Upper lobe of right lung (tissue), 1 donor: ENCODE results near the gene SSBP1. TPM values are rescaled to one million over a fixed set of nuclear protein-coding genes. Genes with fewer than 3 reads are reported as not detected.

ENCODE experiments used
- ATAC-seq: fragments of 200-7000 bp; cut with Tn5 transposase; one replicate; pipeline ENCODE4 v1.9.1; 2020; ENCODE audit warnings: mild to moderate bottlenecking, moderate library complexity
- DNase-seq: peaks from one replicate; pipeline ENCODE4 v3.0.0-alpha.2; 2020
- H3K27ac ChIP-seq: fragments of 200-600 bp; one replicate; pipeline ENCODE4 v1.8.0; 2022
- H3K27me3 ChIP-seq: fragments of 200-600 bp; one replicate; pipeline ENCODE4 v1.8.0; 2022; ENCODE audit warnings: mild to moderate bottlenecking
- H3K36me3 ChIP-seq: fragments of 200-600 bp; one replicate; pipeline ENCODE4 v1.8.0; 2022
- H3K4me1 ChIP-seq: fragments of 200-600 bp; one replicate; pipeline ENCODE4 v1.8.0; 2022
- H3K4me3 ChIP-seq: fragments of 200-600 bp; one replicate; pipeline ENCODE4 v1.8.0; 2022; ENCODE audit warnings: mild to moderate bottlenecking
- H3K9me3 ChIP-seq: fragments of 200-600 bp; one replicate; pipeline ENCODE4 v1.8.0; 2022
- intact Hi-C: fragments of 100-400 bp; cut with DNase I; formaldehyde crosslinking; loops from one replicate; pipeline ENCODE4 v1.11.0; 2022
- total RNA-seq: library from RNA; stranded (reverse); fragmentation: NEBNext Ultra II Directional; extraction: Animal tissue kit (Norgen Biotek cat#: 25700); gene quantifications from one replicate; pipeline ENCODE4 v1.2.1, GENCODE V29; 2021
- TF ChIP-seq, protein P1 (sequence below): fragments of 200-600 bp; IDR thresholded peaks from one replicate; pipeline ENCODE4 v1.8.0; 2022; ENCODE audit warnings: antibody characterized with exemption
- donor health status: DM: no; HTN: yes; CAD: no; lungs with severe emphysema.

SSBP1 gene
- total RNA-seq, 1 donor from 2014 or later: 64.9 TPM

DNA sequence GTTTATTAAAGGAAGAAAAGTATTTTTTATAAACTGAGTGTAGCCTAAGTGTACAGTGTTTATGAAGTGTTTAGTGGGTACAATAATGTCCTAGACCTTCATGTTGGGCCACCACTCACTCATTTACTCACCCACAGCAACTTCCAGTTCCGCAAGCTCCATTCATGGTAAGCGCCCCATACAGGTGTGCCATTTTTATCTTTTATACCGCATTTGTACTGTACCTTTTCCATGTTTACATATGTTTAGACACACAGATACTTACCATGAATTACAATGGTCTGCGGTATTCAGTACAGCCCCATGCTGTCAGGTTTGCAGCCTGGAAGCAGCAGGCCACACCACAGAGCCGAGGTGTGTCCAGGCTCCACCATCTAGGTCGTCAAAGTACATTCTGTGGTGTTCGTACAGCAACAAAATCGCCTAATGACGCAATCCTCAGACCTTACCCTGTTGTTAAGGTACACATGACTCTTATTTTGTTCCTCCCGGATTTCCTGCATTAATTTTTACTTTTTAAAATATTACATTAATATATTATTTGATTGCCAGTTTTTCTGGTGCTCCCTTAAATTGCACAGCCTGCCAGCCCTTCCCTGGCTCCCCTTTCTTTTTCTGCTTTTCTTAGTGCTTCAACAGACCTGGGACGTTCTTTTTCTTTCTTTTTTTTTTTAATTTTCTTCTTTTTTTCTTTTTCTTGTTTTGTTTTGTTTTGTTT, 881 bp upstream of the SSBP1 start:
- peak overlapping the region; percentile 90 for H3K27ac ChIP-seq
- intact Hi-C loops: no loop called here

DNA sequence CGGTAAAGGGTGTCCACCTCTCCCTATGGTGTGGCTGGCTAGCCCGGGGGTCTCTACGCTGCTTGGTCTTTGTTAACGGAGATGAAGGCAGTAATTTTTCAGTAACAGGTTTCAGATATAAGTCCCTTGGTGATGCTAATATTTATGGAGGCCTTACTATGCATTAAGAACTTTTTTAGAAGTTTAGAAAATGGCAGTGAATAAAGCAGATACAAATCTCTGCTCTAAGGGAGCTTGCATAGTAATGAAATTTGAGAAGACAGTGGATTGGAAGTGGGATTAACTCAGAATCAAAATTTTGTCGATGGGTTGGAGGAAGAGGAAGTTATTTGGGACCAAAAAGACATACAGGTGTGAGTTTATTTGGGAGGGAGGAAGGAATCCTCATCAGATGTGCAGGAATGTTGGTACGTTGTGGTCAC, 445 bp downstream of the SSBP1 start:
- no peaks in the 10 kb centered on the region for H3K27me3 ChIP-seq

More for the DNA sequence above, 881 bp upstream of the SSBP1 start:
- Histone ChIP-seq H3K27me3 (no peaks in the 10 kb centered on the region), H3K4me3 (peak overlapping the region; percentile 58), H3K36me3 (peaks cover 26% of the 10 kb centered on the region), H3K4me1 (peaks cover 20% of the 10 kb centered on the region), H3K9me3 (no peaks in the 10 kb centered on the region)
- ATAC-seq (peak; percentile 25), DNase-seq (no peak)
- TF ChIP-seq, protein P1, sequence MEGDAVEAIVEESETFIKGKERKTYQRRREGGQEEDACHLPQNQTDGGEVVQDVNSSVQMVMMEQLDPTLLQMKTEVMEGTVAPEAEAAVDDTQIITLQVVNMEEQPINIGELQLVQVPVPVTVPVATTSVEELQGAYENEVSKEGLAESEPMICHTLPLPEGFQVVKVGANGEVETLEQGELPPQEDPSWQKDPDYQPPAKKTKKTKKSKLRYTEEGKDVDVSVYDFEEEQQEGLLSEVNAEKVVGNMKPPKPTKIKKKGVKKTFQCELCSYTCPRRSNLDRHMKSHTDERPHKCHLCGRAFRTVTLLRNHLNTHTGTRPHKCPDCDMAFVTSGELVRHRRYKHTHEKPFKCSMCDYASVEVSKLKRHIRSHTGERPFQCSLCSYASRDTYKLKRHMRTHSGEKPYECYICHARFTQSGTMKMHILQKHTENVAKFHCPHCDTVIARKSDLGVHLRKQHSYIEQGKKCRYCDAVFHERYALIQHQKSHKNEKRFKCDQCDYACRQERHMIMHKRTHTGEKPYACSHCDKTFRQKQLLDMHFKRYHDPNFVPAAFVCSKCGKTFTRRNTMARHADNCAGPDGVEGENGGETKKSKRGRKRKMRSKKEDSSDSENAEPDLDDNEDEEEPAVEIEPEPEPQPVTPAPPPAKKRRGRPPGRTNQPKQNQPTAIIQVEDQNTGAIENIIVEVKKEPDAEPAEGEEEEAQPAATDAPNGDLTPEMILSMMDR: no peak

DNA sequence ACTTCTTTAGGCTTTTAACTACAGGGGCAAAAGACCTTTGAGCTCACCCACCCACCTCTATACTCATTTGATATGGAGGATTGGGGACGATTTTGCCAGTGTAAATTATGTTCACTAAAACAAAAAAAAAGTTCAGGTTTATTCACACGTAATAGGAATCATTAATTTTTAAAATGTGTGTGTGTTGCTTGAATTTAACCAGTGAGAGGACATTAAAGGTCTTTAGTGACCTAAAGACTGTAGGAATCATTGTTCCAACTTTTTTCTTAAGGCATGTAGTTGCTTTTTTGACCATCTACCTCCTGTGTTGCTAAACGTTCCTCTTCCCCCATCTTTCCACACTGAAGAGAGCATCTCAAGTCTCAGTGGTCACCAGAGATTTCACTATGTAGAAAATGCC, 1.1 kb downstream of the SSBP1 start:
- no peak overlapping the region for H3K27ac ChIP-seq
- H3K9me3 ChIP-seq: no peaks in the 10 kb centered on the region
- TF ChIP-seq, protein P1: no peak
- H3K36me3 ChIP-seq: peaks cover 46% of the 10 kb centered on the region
- H3K4me1 ChIP-seq: peaks cover 20% of the 10 kb centered on the region
- DNase-seq (no peak), ATAC-seq (no peak)
- peak overlapping the region; percentile 58 for H3K4me3 ChIP-seq
- intact Hi-C loops: no loop called here
- no peaks in the 10 kb centered on the region for H3K27me3 ChIP-seq

More for the DNA sequence above, 445 bp downstream of the SSBP1 start:
- TF ChIP-seq, protein P1: no peak
- Histone ChIP-seq H3K4me3 (peak overlapping the region; percentile 58), H3K4me1 (peaks cover 20% of the 10 kb centered on the region), H3K27ac (peak overlapping the region; percentile 90), H3K36me3 (peaks cover 40% of the 10 kb centered on the region), H3K9me3 (no peaks in the 10 kb centered on the region)
- DNase-seq (no peak), ATAC-seq (no peak)
- intact Hi-C loops: no loop called here

DNA sequence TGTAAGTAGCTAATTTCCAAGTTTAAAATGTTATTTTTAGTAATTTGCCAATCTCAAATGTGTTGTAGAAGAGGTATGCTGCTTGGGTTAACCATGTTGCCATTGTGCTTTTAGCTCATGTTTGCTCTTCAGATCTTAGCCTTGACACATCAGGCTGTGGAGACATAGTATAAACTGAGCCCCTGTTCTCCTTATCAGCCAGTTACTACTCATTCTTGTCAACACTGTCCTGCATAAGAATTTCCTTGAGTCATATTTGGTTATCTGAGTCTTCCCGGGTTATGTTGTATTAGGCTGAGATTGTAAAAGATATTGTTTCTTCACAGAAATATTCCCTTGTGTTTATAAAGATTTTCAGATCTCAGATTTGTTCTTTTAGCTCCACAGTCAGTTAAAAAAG, 4.1 kb downstream of the SSBP1 start:
- intact Hi-C loops: no loop called here
- DNase-seq (no peak), ATAC-seq (no peak)
- Histone ChIP-seq H3K36me3 (peaks cover 76% of the 10 kb centered on the region), H3K9me3 (no peaks in the 10 kb centered on the region), H3K27ac (no peak overlapping the region), H3K4me1 (peaks cover 17% of the 10 kb centered on the region), H3K27me3 (no peaks in the 10 kb centered on the region), H3K4me3 (no peak overlapping the region)
- TF ChIP-seq, protein P1: no peak

DNA sequence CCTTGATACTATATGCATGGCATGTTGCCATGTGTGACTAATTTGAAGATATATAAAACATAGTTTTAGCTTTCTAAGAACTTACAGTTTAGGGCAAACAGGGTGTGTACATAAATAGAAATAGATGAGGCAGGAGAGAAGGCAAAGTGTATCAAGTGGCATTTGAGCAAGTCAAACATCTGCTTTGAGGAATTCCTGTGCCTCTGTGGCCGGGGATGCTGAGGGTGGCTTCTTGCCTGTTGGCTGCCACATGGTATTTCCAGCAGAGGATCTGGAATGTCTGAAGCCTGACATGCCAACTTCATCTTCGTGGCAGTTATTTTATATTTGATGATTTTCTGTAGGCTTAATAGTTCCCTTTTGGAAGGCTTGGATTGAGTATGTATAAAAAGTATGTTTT, 6.0 kb downstream of the SSBP1 start:
- peaks cover 95% of the 10 kb centered on the region for H3K36me3 ChIP-seq
- ATAC-seq (no peak), DNase-seq (no peak)
- H3K9me3 ChIP-seq: no peaks in the 10 kb centered on the region
- intact Hi-C loops: no loop called here
- no peaks in the 10 kb centered on the region for H3K27me3 ChIP-seq
- peaks cover 10% of the 10 kb centered on the region for H3K4me1 ChIP-seq
- TF ChIP-seq, protein P1: no peak
- no peak overlapping the region for H3K27ac ChIP-seq
- H3K4me3 ChIP-seq: no peak overlapping the region
